Right renal cortex interstitium (tissue), 3 donors: ENCODE results near the gene HOXA10. TPM values are rescaled to one million over a fixed set of nuclear protein-coding genes. Genes with fewer than 3 reads are reported as not detected.

Source experiments
- DNase-seq, 3 donors: peaks; one replicate each; pipeline ENCODE4 v3.0.0-alpha.2; 2013; ENCODE audit warnings: low read depth in 3 of 3, low spot score in 2 of 3
- polyA plus RNA-seq, 3 donors: library from polyadenylated mRNA; unstranded; fragments of 120-200 nt; gene quantifications; one replicate each; pipeline ENCODE4 v1.2.1, GENCODE V29; 2013; ENCODE audit not compliant: insufficient read length in 3 of 3

Gene HOXA10
- polyA plus RNA-seq, 3 donors, result 130 to 142 (median 140) TPM

DNA sequence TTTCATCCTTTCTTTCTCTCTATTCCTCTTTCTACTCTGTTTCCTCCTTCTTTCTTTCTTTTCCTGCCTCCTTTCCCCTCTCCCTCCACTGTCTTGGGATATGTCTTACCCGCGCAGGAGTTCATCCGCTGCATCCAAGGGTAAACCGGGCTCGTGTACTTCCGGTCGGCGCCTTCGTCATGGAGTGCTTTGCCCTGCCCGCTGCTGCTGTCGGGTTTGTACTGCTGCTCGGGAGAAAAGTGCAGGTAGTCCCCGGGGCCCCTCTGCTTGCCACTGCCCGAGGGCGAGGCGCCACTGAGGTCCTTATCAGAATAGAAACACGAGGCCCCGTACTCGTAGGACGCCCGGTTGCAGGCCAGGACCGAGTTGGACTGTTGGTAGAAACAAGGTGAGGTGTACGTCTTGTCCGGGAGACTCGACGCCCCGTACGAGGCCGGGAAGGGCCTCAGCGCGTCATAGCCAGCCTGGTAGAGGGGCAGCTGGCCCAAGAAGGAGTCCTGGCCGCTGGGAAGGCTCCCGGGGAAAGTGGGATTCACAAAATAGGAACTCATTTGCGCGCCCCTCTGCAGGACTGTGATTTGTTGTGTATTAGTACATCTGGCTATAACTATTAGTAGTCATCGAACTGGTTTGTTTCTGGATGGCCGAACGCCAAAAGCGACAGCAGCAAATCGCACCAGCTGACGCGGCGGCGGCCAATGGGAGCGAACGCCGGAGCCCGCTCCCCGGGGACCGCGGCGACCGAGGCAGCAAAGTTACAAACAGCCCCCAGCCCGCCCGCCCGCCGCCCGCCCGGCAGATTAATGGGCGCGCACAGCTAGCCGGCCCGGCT, 26.7 kb downstream of the HOXA10 start, which contains the start of gene HOXA6:
TSS of gene HOXA6 (minus strand) at position 576 of the 832 bp plus-strand sequence. CDS start at position 551, 25 bp downstream.
- DNase-seq, result no peak

DNA sequence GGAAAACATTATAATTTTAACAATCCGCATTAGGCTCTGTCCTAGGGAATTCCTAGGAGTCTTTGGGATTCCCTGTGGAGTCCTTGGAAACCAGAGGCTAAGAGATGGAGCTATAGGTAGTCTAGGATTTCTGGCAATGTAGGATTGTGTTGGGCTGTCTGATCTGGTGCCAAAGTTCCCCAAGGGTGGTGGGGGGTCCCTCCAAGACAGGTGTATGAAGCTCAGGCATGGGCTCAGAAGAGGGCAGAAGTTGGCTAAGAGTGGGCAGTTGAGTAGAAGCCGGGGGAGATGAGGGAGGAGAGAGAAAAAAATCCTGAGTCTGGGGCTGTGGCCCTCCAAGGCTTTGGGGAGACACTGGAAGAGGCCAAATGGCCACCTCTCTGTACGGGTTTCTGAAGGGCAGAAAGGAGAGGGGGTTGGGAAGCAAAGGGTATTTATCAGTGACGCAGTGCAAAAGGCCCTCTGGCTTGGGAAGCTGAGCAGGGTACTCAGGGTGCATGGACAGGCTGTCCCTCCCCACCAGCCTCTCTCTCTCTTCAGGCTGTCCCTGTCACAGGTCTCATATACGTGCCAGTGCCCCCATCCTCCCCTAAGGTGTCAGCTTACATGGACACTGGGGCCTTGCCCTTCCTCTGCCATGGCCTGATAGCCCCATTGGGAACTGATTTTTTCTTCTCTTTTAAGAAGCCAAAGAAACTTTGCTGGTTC, 27.5 kb downstream of the HOXA10 start:
- DNase-seq, result no peak

DNA sequence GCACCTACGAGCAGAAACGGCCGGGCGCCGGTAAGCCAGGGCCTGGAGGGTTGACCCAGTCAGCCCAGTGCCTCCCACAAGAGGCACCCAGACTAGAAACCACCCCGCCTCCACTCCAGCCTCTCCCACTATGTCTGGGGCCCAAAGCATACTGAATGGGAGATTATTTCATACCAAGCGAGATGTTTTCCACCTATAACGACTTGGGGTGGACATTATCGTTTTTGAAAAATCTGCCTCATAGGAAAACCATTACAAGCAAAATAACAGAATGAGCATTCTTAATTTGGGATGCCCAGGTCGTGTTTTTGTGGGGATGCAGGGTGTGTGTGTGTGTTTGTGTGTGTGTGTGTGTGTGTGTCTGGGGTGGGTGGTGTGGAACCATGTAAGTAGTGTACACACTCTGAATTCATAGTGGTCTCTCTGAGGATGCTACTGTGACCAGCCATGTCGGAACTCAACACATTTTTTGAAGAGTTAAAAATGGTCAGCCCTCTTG, 28.2 kb downstream of the HOXA10 start:
- no peak for DNase-seq

DNA sequence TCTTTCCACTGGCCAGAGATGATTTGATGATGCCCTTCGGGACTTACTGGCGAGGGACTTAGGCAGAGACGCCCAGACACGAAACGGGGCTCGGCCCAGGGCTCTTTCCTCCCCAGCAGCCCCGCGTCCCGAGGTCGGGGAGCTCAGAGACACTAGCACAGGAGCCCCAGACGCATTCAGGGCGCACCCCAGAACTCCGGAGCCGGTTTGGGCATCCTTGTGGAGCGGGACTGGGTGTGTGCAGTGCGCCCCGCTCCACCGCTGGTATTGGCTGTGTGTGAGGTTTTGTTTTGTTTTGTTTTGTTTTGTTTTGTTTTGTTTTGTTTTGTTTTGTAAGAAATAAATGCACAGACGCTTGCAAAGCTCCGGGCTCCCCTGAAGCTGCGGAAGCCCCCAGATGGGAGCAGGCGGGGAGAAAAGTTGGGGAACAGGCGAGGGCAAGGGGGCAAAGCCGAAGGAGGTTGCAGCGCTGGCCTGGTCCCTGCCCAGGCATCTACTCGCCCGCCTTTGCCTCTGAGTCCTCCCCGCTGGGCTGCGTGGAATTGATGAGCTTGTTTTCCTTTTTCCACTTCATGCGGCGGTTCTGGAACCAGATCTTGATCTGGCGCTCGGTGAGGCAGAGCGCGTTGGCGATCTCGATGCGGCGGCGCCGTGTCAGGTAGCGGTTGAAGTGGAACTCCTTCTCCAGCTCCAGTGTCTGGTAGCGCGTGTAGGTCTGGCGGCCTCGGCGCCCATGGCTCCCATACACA, 28.8 kb downstream of the HOXA10 start:
- DNase-seq, result no peak

- DNase-seq, result no peak
Measured at GRCh38 chr7:27144781-27145164, 29.3 kb downstream of the HOXA10 start.

- no peak for DNase-seq
Measured at GRCh38 chr7:27143950-27144780, 30.0 kb downstream of the HOXA10 start.

DNA sequence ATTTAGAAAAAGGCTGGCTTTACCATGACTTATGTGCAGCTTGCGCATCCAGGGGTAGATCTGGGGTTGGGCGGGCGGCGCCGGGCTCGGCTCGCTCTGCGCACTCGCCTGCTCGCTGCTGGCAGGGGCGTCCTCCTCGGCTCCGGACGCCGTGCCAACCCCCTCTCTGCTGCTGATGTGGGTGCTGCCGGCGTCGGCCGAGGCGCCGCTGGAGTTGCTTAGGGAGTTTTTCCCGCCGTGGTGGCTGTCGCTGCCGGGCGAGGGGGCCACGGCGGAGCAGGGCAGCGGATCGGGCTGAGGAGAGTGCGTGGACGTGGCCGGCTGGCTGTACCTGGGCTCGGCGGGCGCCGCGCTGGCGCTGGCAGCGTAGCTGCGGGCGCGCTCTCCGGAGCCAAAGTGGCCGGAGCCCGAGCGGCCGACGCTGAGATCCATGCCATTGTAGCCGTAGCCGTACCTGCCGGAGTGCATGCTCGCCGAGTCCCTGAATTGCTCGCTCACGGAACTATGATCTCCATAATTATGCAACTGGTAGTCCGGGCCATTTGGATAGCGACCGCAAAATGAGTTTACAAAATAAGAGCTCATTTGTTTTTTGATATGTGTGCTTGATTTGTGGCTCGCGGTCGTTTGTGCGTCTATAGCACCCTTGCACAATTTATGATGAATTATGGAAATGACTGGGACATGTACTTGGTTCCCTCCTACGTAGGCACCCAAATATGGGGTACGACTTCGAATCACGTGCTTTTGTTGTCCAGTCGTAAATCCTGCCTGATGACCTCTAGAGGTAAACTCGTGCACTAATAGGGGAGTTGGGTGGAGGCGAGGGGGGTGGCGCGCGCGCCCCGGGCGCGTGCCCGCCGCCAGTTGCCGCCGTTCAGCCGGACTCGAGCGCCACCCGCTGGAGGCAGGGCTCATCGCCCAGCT, 30.8 kb downstream of the HOXA10 start, which contains the start of gene HOXA5:
TSS of gene HOXA5 (minus strand) at position 659 of the 927 bp plus-strand sequence. CDS start at position 585, 74 bp downstream.
- DNase-seq, result peak in 2 of 3 donors; percentile 87 to 90

DNA sequence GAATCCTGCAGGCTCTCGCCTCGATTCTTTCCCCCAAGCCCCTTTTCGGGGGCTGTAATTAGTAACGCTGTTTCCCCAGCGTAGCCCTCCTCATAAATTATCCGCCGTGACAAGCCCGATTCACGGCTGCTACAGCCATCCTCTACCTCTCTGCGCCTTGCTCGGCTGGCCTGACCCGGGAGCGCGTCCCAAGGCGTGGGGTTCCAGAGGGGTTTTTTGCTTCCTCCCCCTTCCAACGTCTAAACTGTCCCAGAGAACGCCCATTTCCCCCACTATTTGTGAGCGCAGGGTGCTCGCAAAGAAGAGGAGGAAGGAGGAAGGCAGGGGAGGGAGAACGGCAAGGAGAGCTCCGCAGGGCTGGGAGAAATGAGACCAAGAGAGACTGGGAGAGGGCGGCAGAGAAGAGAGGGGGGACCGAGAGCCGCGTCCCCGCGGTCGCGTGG, 31.5 kb downstream of the HOXA10 start:
- no peak for DNase-seq

GRCh38 chr7:27141923-27142579, 32.1 kb downstream of the HOXA10 start:
- DNase-seq, result no peak

- DNase-seq, result no peak
Measured at GRCh38 chr7:27141137-27141922, 32.8 kb downstream of the HOXA10 start.

- DNase-seq, result no peak
Measured at GRCh38 chr7:27140126-27140857, 33.8 kb downstream of the HOXA10 start.

DNA sequence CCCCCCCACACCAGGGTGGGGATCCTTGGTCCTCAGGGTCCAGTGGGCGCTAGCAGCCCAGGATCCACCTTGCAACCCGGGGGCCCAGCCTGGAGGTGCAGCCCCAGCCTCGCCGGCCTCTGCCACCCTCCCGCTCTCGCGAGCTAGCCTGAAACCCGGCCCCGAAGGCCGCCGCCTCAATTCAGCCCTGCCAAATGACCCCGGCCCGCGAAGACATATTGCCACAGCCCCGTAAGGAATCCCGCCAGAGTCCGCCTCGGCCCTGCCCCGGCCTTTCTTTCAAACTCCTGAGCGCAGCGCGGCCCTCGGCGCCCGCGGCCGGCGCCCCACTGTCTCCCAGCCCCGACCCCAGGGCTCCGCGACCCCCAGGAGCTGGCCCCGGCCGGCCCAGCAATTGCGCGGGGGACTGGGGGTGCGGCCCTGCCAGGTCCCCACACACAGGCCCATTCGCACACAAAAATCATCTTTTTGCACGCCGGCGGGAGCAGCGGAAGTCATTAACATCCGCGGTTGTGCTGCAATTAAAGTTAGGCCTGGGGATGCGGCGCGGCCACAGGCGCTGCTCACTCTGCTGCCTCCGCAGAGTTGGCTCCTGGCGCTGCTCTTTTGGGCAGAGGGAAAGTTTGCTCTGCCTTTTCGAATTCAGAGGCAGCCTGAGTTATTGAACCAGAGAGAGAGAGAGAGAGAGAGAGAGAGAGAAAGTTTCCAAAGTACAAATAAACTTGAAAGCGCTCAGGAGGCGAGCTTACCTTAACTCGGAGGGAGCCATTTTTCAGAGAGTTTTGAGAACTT, 34.6 kb downstream of the HOXA10 start:
- no peak for DNase-seq

DNA sequence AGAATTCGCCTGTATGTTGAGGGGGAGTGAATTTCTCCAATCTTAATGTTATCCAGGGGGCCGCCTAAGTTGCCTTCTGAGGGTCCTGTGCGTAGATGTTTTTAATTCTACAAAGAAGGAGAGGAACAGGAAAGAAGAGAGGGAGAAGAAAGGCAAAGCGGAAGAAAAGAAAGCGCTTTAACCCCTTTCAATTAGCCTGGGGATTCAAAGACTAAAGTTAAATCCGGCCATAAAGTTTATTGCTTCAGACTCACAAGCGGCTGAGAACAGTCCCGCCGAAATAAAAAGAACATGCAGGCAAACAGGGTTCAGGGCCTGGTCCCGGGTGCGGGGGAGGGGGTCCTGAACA, 35.2 kb downstream of the HOXA10 start:
- no peak for DNase-seq

DNA sequence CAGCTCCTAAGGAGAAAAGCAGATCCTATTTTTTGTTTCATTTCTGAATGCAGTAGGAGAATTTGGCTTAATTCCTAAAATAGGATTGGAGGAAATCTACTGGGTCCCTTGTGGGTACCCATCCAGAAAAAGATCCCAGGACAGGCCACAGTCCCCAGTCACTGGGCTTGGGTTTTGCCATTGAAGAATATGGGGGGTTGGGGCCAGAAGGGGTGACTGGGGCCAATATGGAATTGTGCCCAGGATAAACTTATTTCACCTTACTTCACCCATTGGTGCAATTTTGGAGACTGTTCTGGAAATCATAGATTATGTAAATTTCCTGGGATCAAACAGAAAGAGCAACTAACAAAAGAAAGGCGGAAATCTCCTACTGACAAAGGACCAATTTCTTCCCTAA, 35.6 kb downstream of the HOXA10 start:
- DNase-seq, result no peak

DNA sequence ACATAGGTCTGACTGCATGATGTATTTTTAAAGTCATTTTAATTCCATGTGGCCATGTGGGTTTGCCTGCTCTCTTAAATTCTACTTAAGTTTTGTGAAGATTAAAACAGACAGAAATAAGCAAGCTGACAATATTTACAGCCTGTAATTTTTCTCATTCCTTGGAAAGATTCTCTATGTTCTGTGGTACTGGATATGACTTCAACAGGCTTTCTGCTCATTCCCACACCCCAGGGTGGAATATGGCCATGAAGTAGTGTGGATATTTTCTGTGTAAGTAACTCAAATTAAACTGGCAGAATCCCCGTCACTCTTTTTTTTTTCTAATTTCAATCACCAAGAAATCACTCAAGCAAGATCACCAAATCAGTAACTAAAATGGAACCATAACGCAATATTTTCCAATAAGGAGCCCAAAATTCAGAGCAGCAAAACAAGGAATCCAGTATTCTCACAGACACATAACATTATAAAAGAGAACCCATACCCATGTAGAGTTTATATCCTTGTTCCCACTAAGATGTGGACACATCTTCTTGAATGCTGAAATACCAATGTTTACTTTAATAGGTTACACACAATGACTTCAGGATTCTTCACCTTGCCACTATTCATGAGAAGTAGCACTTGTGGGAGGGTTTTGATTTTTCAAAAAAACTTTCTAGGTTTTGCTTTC, 36.3 kb downstream of the HOXA10 start:
- no peak for DNase-seq

GRCh38 chr7:27134392-27134791, 39.7 kb downstream of the HOXA10 start:
- DNase-seq, result no peak
